NCI-H2227 (cell line): ENCODE data around the gene GMPR2.
"Not testable (repeated sequence)": the region's sequence is repeated elsewhere in the genome, so short reads cannot be mapped to it uniquely, and the experiment has no call there.

Source experiments
- DNase-seq: peaks from one replicate; lab custom pipeline; 2025; ENCODE audit not compliant: unreplicated experiment; lab: John Stamatoyannopoulos, UW

GMPR2 gene

GRCh38 chr14:24228902-24229301, 3.8 kb upstream of the GMPR2 start:
- no peak for DNase-seq

- DNase-seq: peak; percentile 41
Observed at GRCh38 chr14:24231263-24232120, 1.2 kb upstream of the GMPR2 start.

GRCh38 chr14:24232121-24232644, 546 bp upstream of the GMPR2 start, which contains the start of gene NEDD8:
Gene NEDD8 (minus strand): TSS chr14:24232367. CDS start chr14:24232267, 100 bp downstream.
- DNase-seq: peak; percentile 91

GRCh38 chr14:24233538-24233866, 773 bp downstream of the GMPR2 start:
- DNase-seq: peak; percentile 39

GRCh38 chr14:24234095-24235005, 1.6 kb downstream of the GMPR2 start:
- no peak for DNase-seq

- DNase-seq: no peak
Observed at GRCh38 chr14:24235804-24236688, 3.3 kb downstream of the GMPR2 start.

GRCh38 chr14:24236689-24237462, 4.1 kb downstream of the GMPR2 start:
- DNase-seq: no peak

GRCh38 chr14:24237463-24237955, 4.8 kb downstream of the GMPR2 start:
- DNase-seq: no peak

DNA sequence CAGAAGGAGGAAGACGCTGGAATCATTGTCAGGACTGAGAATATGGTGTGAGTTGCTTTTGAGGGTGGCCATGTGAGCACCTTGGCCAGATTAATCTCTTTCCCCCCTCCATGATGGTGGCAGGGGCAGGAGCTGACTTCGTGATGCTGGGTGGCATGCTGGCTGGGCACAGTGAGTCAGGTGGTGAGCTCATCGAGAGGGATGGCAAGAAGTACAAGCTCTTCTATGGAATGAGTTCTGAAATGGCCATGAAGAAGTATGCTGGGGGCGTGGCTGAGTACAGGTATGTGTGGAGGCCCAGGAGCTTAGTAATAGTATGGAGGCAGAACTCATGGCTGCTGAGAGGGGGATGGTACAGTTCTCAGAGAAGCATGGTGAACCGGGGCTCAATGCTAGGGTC, 5.4 kb downstream of the GMPR2 start:
- no peak for DNase-seq

- DNase-seq: no peak
Observed at GRCh38 chr14:24238527-24239037, 5.9 kb downstream of the GMPR2 start.

- no peak for DNase-seq
Observed at GRCh38 chr14:24240110-24240918, 7.6 kb downstream of the GMPR2 start.

DNA sequence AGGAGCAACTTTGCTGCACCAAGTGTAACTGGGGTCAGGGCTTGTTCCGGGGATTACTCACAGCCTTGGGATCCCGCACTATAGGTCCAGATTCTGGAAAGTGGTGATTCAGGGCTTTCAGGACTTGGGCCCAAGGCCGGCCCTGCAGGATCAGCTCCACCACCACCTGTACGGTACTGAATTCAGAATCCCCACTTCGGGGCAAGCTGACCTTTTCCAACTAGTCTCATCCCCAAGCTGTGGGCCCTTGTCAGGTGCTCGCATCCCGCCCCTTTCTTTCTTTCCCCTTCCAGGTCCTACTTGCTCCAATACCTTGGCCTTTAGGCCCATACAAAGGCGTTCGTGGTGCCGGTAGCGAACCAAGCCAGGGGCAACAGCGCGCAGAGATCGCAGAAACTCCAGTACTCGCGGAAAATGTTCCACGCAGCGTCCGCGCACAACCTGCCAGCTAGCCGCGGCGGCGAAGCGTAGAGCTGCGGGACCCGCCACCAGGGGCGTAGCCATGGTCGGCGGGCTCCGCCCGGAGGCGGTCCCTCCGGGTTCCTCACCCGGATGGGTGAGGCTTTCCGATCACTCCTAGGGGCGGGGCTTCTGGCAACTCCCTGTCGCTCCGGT, 9.2 kb downstream of the GMPR2 start:
- DNase-seq: peak; percentile 95

DNA sequence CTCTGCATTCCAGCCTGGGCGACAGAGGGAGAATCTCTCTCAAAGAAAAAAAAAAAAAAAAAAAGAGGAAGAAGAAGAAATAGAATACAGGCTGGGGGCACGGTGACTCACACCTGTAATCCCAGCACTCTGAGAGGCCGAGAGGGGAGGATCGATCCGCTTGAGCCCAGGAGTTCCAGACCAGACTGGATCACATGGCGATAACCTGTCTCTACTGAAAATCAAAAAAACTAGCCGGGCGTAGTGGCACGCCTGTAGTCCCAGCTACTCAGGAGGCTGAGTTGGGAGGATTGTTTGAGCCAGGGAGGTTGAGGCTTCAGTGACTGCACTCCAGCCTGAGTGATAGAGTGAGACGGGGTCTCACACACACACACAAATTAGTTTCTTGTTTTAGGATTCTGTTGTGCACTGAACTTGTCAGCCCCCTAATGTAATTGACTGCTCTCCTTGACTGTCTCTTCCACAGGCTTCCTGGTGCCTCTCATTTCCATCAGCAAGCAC, 10.7 kb downstream of the GMPR2 start:
- peak; percentile 48 for DNase-seq

DNA sequence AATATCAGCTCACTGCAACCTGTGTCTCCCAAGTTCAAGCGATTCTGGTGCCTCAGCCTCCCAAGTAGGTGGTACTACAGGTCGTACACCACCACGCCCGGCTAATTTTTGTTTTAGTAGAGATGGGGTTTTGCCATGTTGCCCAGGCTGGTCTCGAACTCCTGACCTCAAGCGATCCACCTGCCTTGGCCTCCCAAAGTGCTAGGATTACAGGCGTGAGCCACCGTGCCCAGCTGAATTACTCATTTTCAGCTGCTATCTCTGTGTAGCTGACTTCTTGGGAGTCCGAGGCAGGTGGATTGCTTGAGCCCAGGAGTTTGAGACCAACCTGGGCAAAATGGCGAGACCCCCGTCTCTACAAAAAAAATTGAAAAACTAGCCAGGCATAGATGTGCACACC, 12.6 kb downstream of the GMPR2 start:
- not testable (repeated sequence) for DNase-seq

DNA sequence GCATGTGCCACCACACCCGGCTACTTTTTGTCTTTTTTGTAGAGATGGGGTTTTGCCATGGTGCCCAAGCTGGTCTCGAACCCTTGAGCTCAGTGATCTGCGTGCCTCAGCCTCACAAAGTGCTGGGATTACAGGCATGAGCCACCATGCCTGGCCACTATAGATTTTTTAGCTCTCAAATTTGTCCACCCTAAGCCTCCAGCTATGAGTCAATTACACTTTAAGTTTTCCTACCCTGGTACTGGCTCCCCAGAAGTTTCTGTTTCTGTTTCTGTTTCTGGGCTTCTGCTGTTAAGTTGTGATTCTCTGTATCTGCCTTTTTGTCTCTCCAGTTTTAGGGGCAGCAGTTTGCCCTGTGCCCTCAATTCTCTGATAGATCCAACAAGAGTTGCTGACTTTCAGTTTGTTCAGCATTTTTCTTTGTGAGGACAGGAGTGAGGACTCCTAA, 14.1 kb downstream of the GMPR2 start:
- no peak for DNase-seq

DNA sequence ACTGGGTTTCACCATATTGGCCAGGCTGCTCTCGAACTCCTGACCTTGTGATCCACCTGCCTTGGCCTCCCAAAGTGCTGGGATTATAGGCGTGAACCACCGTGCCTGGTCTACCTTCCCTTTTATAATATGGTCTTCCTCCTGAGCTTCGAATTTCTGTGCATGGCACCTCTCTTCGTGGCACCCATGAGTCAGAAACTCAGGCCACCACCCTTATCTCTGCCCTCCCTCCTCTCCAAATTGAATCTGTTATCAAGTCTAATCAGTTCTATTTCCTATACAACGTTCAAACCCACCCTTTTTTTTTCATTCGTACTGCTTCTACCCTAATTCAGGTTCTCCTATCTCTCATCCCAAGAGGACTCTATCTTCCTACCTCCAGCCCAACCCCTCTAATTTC, 14.7 kb downstream of the GMPR2 start:
- DNase-seq: no peak

DNA sequence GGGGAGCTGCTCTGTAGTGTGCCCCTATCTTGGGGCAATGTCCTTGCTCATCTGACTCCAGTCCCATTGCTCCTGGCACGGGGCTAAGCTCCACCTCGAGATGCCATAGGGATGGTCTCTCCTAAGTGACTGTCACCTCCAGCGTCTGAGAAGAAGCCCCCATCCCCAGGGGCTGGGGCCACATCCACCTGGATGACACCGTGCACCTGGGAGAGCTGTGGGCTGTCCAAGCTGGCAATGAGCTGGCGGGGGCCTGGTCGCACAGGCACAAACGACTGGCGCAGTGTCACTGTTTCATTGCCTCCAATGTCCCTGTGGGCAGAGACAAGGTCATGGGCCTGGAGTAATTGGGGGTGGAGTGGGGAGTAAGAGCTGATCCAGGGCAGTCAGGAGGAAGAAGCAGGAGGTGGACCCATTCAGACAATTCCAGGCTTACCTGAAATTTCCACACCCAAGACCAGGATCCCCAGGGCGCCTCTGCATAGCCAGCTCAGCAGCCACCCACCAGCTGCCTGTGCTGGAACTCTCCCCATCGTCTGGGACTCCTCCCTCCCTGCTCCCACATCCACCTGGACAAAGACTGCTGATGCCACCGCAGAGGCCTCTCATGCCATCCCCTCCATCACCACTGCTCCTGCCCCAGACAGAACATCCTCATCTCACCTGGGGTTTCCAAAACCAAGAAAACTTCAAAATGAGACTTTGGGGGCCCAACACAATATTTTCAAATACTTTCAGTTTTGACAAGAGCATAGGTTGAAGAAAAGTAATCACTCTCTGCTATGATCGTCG, 16.7 kb downstream of the GMPR2 start:
- no peak for DNase-seq
